Skeletal muscle cell (primary cell): ENCODE measurements around the gene SLC22A23.

Source experiments
- DNase-seq: peaks from one replicate; pipeline ENCODE4 v3.0.0-alpha.2; 2010; ENCODE audit warnings: low read depth
- H3K4me3 ChIP-seq: 2 replicates; pipeline ENCODE4 v1.5.1; 2011; ENCODE audit warnings: low read depth, mild to moderate bottlenecking, control low read depth, low read length, moderate library complexity

SLC22A23 gene

GRCh38 chr6:3317741-3318211 lies 139.1 kb downstream of the SLC22A23 start:
- DNase-seq, result no peak
- no peak overlapping the region for H3K4me3 ChIP-seq

- no peak for DNase-seq
- H3K4me3 ChIP-seq, result no peak overlapping the region
These were observed 140.0 kb downstream of the SLC22A23 start for GRCh38 chr6:3316818-3317217.

- DNase-seq, result no peak
- no peak overlapping the region for H3K4me3 ChIP-seq
These were observed 140.5 kb downstream of the SLC22A23 start for GRCh38 chr6:3316331-3316730.

- no peak overlapping the region for H3K4me3 ChIP-seq
- DNase-seq, result no peak
These were observed 141.0 kb downstream of the SLC22A23 start for GRCh38 chr6:3315841-3316240.

GRCh38 chr6:3314621-3315467 lies 142.0 kb downstream of the SLC22A23 start:
- no peak overlapping the region for H3K4me3 ChIP-seq
- no peak for DNase-seq

- DNase-seq, result no peak
- H3K4me3 ChIP-seq, result no peak overlapping the region
These were observed 142.7 kb downstream of the SLC22A23 start for GRCh38 chr6:3314176-3314575.

GRCh38 chr6:3312604-3313231 lies 144.1 kb downstream of the SLC22A23 start:
- no peak overlapping the region for H3K4me3 ChIP-seq
- no peak for DNase-seq

- no peak for DNase-seq
- no peak overlapping the region for H3K4me3 ChIP-seq
These were observed 145.0 kb downstream of the SLC22A23 start for GRCh38 chr6:3311826-3312225.

- no peak for DNase-seq
These were observed 146.1 kb downstream of the SLC22A23 start for GRCh38 chr6:3310703-3311102.

GRCh38 chr6:3310051-3310448 lies 146.8 kb downstream of the SLC22A23 start:
- DNase-seq, result no peak
- no peak overlapping the region for H3K4me3 ChIP-seq

More at GRCh38 chr6:3310703-3311102, 146.1 kb downstream of the SLC22A23 start:
- no peak overlapping the region for H3K4me3 ChIP-seq

- no peak overlapping the region for H3K4me3 ChIP-seq
- no peak for DNase-seq
These were observed 147.3 kb downstream of the SLC22A23 start for GRCh38 chr6:3309391-3310050.

- H3K4me3 ChIP-seq, result no peak overlapping the region
- DNase-seq, result no peak
These were observed 148.7 kb downstream of the SLC22A23 start for GRCh38 chr6:3308106-3308505.

- H3K4me3 ChIP-seq, result no peak overlapping the region
- DNase-seq, result no peak
These were observed 149.4 kb downstream of the SLC22A23 start for GRCh38 chr6:3307436-3307835.

- H3K4me3 ChIP-seq, result no peak overlapping the region
- DNase-seq, result no peak
These were observed 150.0 kb downstream of the SLC22A23 start for GRCh38 chr6:3306848-3307247.

GRCh38 chr6:3305831-3306230 lies 151.0 kb downstream of the SLC22A23 start:
- no peak overlapping the region for H3K4me3 ChIP-seq
- DNase-seq, result no peak

GRCh38 chr6:3305216-3305565 lies 151.7 kb downstream of the SLC22A23 start:
- H3K4me3 ChIP-seq, result no peak overlapping the region
- no peak for DNase-seq

- H3K4me3 ChIP-seq, result no peak overlapping the region
- DNase-seq, result no peak
These were observed 152.2 kb downstream of the SLC22A23 start for GRCh38 chr6:3304500-3305215.

GRCh38 chr6:3303795-3304411 lies 152.9 kb downstream of the SLC22A23 start:
- no peak for DNase-seq

GRCh38 chr6:3301506-3301905 lies 155.3 kb downstream of the SLC22A23 start:
- no peak overlapping the region for H3K4me3 ChIP-seq
- no peak for DNase-seq

More at GRCh38 chr6:3303795-3304411, 152.9 kb downstream of the SLC22A23 start:
- H3K4me3 ChIP-seq, result no peak overlapping the region
